ENCODE measurements around the gene UBN1.

UBN1 gene, protein sequence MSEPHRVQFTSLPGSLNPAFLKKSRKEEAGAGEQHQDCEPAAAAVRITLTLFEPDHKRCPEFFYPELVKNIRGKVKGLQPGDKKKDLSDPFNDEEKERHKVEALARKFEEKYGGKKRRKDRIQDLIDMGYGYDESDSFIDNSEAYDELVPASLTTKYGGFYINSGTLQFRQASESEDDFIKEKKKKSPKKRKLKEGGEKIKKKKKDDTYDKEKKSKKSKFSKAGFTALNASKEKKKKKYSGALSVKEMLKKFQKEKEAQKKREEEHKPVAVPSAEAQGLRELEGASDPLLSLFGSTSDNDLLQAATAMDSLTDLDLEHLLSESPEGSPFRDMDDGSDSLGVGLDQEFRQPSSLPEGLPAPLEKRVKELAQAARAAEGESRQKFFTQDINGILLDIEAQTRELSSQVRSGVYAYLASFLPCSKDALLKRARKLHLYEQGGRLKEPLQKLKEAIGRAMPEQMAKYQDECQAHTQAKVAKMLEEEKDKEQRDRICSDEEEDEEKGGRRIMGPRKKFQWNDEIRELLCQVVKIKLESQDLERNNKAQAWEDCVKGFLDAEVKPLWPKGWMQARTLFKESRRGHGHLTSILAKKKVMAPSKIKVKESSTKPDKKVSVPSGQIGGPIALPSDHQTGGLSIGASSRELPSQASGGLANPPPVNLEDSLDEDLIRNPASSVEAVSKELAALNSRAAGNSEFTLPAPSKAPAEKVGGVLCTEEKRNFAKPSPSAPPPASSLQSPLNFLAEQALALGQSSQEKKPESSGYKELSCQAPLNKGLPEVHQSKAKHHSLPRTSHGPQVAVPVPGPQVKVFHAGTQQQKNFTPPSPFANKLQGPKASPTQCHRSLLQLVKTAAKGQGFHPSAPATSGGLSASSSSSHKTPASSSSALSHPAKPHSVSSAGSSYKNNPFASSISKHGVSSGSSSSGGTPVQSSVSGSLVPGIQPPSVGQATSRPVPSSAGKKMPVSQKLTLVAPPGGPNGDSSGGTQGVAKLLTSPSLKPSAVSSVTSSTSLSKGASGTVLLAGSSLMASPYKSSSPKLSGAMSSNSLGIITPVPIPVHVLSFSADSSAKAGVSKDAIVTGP (N-terminal part only)

DNA sequence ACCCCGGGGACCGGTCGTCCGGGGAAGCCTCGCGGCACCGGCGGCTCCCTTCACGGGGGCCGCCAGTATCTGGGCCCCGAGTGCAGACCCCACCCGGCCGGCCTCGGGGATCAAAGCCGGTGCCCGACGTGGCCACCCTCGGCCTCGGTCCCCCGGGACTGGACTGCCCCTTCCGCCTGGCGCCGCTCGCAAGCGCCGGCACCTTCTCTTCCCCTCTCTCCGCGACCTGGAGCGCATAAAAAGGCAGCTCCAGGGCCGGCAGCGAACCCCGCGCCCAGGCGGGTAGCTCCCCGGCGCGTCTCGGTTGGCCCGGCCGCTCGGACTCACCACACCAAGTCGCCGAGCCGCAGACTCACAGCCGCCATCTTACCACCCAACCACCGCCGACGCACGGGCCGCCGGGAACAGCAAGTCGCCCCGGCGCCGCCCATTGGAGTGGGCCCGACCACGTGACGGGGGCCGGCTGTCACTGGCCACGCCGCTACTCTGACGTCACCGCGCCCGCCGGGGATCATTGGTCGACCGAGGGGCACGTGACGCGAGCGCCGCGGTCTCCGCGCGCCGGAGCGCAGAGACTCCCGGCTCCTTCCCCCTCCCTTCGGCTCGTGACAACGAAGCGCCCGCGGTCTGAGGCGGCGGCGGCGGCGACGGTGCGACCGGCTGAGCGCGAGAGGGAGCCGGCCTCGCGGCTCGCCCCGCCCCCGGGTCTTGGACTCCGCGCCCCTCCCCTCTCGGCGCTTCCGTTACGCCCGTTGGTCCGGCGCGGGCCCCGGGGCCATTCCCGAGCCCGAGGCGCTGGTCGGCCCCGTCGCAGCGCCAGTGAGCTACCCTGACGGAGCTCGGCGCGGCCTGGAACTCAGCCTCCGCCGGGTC lies at the start of gene UBN1, which contains the start of gene GLYR1:
Gene UBN1, plus strand, starts transcription at position 581 of the 873 bp plus-strand sequence. CDS start 5,437 bp downstream, outside the sequence.
Gene GLYR1, minus strand, starts transcription at position 388 of the 873 bp plus-strand sequence. Its CDS starts 23 bp downstream, at position 365.
- peak; percentile 100 for DNase-seq (ENCODE audit: low read depth)

DNA sequence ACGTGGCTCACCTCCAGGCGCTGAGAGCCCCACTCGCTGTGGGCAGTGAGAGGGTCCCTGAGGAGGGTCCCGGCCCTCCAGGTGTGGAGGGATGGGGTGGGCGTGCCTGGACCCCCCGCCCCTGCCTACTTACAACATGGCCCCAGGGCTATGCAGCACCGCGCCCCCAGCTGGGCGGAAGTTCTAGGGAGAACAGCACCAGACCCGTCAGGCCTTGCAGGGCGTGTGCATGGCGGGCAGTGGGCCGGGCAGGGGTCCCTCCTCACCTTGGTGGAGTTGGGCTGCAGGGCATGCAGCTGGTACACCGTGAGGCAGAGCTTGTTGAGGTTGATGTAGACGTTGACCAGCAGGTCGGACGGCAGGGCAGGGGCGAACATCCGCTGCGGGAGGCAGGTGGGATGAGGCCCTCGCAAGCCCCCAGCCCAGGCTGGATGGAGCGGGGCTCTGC lies 49.5 kb upstream of the UBN1 start:
- no peak for DNase-seq (ENCODE audit: low read depth)

DNA sequence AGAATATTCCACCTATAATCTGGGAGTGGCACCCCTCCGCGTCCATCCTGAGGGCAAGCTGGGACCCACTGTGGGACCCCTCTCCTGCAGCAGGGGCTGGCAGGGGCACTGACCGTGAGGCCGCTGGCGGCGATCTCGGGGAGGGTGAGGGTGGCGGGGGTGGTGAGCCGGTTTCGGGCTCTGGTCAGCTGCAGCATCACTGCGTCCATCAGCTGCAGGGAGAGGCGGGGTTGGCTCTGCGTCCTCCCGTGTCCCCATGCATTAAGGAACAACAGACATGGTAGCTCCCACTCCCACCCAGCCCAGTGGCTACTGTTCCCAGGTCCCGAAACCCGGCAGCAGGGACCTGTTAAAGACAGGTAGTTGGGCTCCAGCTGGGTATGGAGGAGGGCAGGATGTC lies 48.8 kb upstream of the UBN1 start:
- no peak for DNase-seq (ENCODE audit: low read depth)

DNA sequence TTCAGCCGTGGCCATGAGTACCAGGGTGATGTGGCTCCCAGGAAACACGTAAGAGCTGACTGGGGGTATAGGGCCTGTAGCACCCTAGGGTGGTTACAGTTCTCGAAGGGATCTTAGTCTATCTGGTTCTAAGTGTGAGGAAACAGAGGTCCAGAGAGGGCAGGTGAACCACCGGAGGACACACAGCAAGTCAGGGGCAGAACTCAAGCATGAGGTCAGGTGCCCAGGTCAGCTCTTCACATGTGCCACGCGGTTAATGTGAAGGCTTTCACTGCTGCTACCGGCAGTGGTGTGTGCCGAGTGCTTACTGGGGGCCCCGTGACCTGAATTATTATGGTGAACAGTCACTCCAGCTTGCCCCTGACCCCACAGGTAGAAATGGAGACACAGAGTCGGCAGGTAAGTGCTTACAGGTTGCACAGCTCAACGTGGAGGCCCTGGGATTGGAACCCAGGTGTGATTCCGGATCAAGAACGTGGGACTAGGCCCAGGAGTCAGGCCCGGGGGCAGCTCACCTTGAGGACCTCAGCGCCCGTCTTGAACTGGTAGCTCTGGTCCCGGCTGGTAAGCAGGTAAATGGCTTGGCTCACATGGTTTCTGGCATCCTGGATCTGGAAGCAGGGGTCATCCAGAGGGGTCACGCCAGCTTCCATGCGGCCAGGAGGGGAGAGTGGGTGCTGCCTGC lies 48.0 kb upstream of the UBN1 start:
- DNase-seq (ENCODE audit: low read depth) = no peak

DNA sequence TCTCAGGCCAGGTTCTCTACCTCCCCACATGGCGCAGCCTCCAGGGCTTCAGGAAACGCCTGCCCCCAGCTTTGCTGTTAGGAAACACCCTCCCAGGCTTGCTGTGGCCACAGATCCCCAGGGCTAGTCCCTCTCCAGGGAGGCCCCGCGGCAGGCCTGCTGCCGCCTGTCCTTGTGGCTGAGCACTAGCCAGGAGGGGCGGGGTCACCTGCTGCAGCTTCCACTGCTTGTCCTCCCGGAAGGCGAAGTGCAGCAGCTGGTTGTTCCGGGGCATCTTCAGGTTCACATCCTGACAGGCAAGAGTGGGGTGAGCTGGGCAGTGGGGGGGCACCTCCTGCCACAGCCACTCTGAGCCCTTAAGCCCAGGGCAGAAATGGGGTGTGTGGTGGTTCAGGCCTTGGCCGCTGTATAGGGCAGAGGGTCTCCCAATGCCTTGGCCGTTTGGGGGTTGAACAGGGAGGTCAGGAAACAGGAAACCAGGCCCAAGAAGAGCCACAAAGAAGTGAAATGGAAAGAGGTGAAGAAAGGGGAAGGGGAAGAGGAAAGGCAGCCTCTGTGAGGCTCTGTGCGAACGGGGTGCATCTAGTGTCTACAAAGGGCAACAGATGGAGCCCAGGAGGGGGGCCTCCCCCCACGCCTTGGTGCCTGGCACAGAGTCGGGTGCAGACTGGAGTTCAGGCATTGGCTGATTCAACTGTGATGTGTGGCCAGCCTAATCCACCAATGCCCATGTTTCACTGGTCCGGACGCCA lies 46.8 kb upstream of the UBN1 start:
- DNase-seq (ENCODE audit: low read depth) = no peak

DNA sequence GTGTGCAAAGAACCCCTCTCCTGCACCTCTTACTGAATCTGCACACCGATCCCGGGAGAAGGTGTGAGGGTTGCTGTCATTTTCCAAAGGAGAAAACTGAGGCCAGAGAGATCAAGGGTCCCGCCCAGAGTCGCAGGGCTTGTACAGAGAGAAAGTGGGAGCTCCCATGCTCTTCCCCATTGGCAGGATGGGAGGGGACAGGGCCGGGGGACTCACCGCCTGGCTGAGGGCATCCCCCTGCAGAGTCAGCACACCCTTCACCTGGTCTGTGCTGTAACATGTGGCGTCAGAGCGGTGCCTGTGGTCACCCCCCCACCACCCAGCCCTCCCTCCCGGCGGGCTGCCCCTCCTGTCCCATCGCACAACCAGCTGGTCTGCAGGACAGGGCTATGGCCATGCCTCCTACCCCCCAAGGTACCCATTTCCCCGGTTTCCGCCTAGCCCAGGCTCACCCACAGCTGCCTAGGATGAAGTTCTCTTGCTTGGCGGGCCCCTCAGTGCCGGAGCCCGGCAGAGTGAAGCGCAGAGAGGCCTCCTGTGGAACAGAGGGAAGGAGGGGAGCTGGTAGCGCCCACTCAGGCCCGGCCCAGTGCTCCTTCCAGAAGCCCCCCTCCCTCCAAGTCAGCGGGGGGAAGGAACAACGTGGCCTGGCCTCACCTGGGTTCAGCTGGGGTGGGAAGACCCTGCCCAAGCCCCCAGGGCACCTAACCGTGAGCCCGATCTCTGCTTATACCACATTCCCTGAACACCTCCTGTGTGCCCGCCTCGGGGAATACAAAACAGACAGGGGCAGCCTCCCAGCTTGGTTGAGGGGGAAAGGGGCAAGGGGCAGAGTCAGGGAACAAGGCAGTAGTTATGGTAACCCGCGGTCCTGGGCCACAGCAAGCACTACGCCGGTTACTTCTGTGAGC lies 46.0 kb upstream of the UBN1 start:
- DNase-seq (ENCODE audit: low read depth) = no peak

DNA sequence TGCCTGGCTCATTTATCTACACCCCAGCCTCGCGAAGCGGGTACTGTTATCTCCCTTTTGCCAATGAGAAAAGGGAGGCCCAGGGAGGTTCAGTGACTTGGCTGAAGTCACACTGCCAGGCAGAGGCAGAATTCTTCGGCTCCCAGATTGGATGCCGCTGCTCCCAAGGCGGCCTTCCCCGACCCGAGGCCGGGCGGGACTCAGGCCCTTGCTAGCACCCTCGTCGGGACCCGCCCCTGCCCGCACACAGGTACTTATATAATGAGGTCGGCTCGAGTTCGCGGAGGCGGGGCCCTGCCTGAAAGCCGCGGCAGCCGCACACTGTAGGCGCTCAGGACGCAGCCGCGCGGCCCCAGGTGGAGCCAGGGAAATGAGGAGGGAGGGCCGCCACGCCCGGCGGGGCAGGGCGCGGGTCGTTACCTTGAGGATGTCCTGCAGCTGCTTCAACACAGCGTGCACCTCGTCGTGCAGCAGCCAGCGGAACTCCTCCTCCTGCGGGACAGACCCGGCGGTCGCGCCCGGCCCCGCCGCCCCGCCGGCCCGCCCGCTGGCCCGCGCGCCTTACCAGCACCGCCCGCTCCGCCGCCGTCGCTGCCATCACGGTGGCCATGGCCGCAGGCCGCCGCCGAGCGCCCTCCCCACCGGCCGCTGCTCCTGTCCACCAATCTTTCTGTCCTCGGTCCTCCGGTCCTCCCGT lies 45.2 kb upstream of the UBN1 start, which contains the start of gene ROGDI:
Gene ROGDI, minus strand, starts transcription at position 672 of the 697 bp plus-strand sequence. Its CDS starts 62 bp downstream, at position 610.
- peak; percentile 69 for DNase-seq (ENCODE audit: low read depth)

DNA sequence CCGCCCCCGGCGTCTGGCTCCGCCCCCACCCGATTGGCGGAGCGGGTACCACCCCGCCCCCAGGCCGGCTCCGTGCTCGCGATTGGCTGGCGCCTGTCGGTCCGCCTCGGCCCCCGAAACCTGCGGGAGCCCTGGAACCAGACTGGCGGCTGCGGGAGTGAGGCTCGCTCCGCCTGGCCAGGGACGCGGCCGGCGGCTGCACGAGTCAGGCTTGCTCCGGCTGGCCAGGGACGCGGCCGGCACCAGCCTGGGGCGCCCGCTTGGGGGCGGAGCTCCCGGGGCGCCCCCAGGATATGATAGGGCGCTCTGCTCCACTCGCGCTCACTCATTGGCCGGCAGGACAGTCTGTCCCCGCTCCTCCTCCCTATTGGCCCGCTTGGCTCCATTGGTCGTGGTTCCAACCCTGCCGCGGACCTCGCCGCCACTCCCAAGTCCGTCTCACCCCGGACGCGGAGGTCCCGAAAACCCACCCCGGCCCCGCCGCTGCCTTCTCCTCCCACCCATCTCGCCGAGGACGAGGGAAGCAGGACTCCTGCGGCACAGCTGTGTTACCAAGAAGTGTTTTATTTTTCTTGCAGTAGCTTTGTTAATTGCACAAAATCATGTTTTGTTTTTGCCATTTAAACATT lies 44.5 kb upstream of the UBN1 start:
- peak; percentile 84 for DNase-seq (ENCODE audit: low read depth)

DNA sequence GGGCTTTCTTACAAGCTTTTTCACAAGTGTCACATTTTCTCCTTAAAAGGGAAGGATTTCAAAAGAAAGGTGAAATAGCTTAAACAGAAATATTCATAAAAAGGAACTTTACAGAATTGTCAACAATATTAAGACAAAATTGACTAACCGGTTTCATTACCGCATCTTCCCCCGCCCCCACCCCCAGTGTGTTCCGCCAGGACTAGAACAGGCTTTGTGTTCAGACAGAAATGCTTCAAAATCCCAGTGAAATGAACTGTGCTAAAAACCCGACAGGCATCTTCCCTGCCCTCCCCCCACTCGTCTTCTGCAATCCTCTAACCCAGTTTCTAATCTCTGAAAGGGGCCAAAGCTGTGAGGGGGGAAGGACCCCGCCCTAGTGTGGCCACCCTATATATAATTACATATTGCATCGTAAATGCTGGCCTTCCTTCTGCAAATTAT lies 43.9 kb upstream of the UBN1 start:
- no peak for DNase-seq (ENCODE audit: low read depth)

DNA sequence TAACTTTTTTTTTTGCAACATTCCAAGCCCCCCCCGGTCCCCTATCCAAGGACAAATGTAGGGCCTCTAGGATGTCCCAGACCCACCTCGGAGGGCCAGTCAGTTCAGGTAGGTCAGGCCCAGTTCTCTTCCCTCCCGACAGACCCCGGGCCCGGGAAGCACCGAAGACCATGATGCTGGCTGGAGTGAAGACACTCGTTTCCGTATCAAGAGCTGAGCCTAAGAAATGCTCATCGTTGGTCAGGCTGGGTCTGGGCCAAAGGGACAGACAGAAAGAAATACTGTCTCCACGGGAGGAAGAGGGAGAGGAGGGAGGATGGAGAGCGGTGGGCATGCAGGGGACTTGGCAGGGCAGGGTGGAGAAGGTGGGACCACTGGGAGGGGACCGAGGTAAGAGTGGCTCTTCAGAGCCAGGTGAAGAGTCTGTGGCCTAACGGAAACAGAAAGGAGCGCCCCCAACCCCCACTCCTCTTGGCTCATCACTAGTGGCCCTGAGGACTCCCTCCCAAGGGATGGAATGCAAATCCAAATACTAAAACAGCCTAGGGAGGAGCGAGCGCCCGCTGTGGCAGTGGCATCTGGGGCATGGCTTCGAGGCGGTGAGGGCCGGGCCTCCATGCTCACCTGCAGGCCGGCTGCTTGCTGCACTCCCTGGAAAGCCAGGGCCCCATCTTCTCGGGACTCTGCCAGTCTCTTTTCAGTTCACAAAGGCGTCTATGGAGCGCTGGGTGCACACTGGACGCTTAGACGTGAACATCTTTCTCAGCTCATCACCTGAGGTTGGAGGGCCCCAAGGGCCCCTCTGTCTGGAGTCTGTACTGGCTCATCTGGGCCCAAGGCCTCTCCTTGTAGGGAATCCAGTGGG lies 43.2 kb upstream of the UBN1 start:
- DNase-seq (ENCODE audit: low read depth) = no peak

DNA sequence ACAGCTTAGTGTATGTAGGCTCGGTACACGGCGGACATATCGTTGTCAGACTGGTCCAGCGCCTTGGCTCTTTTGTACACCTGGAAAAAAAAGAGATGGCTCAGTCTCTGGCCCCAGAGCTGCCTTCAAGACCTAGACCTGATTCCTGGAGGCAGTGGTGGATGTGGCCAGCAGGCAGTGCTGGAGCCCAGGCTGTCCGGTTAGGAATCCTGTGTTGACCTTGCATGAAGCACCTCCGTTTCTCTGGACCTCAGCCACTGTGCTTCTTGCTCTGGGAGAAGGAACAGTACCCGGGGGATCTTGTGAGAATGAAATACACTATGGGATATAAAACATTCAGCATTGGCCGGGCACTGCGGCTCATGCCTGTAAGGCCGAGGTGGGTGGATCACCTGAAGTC lies 42.0 kb upstream of the UBN1 start:
- no peak for DNase-seq (ENCODE audit: low read depth)

DNA sequence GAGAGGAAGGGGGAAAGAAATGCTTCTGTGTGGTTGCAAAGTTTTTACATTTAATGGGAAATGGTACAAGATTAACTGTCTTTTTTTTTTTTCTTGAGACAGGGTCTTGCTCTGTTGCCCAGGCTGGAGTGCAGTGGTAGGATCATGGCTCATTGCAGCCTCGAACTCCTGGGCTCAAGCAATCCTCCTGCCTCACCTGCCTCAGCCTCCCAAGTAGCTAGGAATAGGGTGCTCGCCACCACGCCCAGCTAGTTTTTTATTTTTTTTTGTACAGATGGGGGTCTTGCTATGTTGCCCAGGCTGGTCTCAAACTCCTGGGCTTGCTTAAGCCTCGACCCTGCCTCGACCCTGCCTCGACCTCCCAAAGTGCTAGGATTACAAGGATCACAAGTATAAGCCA lies 41.0 kb upstream of the UBN1 start:
- no peak for DNase-seq (ENCODE audit: low read depth)

DNA sequence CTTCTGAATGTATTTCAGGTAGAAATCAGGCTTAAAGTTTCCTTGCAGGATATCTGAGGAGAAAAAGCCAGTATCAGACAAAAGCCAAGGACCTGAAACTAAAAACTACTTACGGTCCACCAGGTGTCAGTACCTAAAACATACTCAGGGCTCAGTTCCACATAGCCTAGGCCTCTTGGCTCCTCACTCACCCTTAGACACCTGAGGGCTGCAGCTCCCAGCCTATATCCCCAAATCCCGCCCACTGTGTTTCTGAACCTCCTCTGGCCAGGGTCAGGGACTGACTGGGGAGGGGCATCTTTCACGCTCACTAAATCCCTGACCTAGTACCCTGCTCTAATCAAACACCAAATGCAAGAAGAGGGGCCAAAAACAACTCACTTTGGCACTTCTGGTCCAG lies 36.0 kb upstream of the UBN1 start:
- DNase-seq (ENCODE audit: low read depth) = no peak

DNA sequence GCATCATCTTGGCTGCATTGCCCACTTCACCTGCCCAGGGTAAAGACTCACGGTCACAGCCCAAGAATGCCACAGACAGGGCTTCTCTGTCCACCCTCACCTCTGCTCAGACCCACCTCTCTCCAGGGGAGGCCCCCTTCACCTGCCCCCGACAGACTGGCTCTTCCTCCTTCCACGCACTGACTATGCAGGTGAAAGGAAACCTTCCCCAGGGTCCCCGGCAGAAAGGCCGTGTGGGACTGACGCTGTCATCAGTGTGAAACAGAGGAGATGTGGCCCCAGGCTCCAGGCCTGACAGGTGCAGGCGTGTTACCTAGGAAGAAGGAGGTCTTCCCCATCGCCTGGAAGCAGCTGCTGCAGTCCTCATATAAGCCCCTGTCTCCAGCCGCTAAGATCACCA lies 35.5 kb upstream of the UBN1 start:
- DNase-seq (ENCODE audit: low read depth) = no peak

DNA sequence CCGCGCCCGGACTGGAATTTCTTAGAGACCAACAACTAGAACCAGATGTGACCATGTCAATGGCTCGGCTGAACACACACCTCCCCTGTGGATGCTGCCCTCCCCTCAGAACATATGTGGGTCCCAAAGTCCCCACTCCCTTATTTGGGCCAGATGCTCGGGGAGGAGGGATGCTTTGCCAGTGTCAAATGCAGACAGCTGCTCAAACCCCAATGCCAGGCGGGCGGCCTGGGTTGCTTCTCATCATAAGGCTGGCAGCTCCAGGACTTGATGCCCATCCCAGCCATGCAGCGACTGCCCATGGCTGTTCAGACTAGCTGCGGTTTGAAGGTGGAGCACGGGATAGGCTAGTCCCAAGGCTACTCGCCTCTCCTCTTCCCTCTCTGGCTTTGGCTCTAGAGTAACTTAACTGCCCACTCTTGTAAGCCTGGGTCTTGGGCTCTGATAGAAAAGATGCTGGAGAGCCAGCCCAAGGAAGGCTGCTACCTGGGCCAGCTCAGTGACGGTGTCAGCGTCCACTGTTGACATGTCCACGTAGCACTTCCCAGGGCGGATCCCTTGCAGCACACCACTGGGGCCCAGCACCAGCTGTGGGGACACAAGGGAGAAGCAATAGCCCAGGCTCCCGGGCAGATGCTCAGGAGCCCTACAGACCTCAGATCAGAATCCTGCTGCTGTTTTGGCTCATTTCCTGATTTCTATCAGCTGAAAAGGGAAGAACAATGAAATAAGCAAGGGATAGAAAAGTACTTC lies 33.9 kb upstream of the UBN1 start:
- DNase-seq (ENCODE audit: low read depth) = no peak

DNA sequence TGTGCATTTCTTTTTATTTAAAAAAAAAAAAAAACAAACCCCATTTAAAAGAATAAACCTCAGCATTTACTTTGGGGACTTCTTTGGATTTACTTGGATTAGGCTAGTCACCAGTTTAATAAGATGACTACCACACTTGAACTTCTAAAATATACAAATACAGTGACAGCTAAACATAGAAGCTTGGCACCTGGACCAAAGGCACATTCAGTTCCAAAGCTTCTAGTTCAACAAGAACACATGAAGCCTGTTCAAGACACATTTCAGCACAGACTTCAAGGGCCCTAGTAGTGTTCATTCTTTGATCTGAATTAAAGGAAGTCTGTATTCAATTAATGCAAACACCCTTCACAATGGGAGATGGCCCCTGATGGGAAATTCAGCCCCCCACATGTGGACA lies 33.2 kb upstream of the UBN1 start:
- DNase-seq (ENCODE audit: low read depth) = no peak
